Fibroblast of lung (primary cell): Measurements from ENCODE around the gene ACOT2.
"Not testable (repeated sequence)": the region's sequence is repeated elsewhere in the genome, so short reads cannot be mapped to it uniquely, and the experiment has no call there.

Experiments
- CTCF ChIP-seq, 2 donors: IDR thresholded peaks in 1 of 2; conservative IDR thresholded peaks in 1 of 2; 1 replicate in 1 of 2; 2 replicates in 1 of 2; pipeline ENCODE4 v1.5.1; 2011 to 2012; ENCODE audit warnings: low read length in 2 of 2, control low read depth in 1 of 2, inconsistent platforms in 1 of 2, low read depth in 1 of 2, mild to moderate bottlenecking in 1 of 2
- EZH2 ChIP-seq: IDR thresholded peaks from 2 replicates; pipeline ENCODE4 v1.5.1; 2012; ENCODE audit warnings: low read length, control low read depth, mild to moderate bottlenecking; ENCODE audit errors: missing control alignments

GRCh38 chr14:73568886-73569184 lies 178 bp upstream of the ACOT2 start:
- TF ChIP-seq CTCF (conservative IDR thresholded peaks at IDR 0.05 in 1 of 2, IDR thresholded peaks at IDR 0.05 in 1 of 2; ENCODE audit: low read depth in 1 of 2, low read length in 2 of 2); EZH2: not testable (repeated sequence)
